ENCODE results near the gene ALDH1B1. TPM values are rescaled to one million over a fixed set of nuclear protein-coding genes. Genes with fewer than 3 reads are reported as not detected.

The ALDH1B1 gene
- total RNA-seq, 1 experiment from 2014 or later = 13.3 TPM

- TF ChIP-seq, protein P1, sequence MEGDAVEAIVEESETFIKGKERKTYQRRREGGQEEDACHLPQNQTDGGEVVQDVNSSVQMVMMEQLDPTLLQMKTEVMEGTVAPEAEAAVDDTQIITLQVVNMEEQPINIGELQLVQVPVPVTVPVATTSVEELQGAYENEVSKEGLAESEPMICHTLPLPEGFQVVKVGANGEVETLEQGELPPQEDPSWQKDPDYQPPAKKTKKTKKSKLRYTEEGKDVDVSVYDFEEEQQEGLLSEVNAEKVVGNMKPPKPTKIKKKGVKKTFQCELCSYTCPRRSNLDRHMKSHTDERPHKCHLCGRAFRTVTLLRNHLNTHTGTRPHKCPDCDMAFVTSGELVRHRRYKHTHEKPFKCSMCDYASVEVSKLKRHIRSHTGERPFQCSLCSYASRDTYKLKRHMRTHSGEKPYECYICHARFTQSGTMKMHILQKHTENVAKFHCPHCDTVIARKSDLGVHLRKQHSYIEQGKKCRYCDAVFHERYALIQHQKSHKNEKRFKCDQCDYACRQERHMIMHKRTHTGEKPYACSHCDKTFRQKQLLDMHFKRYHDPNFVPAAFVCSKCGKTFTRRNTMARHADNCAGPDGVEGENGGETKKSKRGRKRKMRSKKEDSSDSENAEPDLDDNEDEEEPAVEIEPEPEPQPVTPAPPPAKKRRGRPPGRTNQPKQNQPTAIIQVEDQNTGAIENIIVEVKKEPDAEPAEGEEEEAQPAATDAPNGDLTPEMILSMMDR (IDR thresholded peaks at IDR 0.05; ENCODE audit: unreplicated experiment) = no peak
- no peak for DNase-seq
- intact Hi-C loops (cut with micrococcal nuclease; ENCODE audit: unreplicated experiment) = no loop called here
Measured at GRCh38 chr9:38443597-38443996, 51.1 kb downstream of the ALDH1B1 start.

GRCh38 chr9:38445154-38446043, 52.9 kb downstream of the ALDH1B1 start:
- intact Hi-C loops (cut with micrococcal nuclease; ENCODE audit: unreplicated experiment) = no loop called here

More at GRCh38 chr9:38443597-38443996, 51.1 kb downstream of the ALDH1B1 start:
- no TSS peak for BruUV-seq (replicated peaks)
- Mint-ChIP-seq H3K27me3 (ENCODE audit: unreplicated experiment) (no peaks in the 10 kb centered on the region), H3K36me3 (ENCODE audit: insufficient read depth, unreplicated experiment) (no peaks in the 10 kb centered on the region), H3K27ac (ENCODE audit: unreplicated experiment) (no peak overlapping the region), H3K4me3 (ENCODE audit: low read depth, unreplicated experiment) (no peak overlapping the region), H3K4me1 (ENCODE audit: low read depth, unreplicated experiment) (no peaks in the 10 kb centered on the region), H3K9me3 (ENCODE audit: low read depth, unreplicated experiment) (no peaks in the 10 kb centered on the region)
- CTCF ChIA-PET = no interaction called here

GRCh38 chr9:38447703-38448102, 55.2 kb downstream of the ALDH1B1 start:
- Mint-ChIP-seq H3K4me1 (ENCODE audit: low read depth, unreplicated experiment) (no peaks in the 10 kb centered on the region), H3K9me3 (ENCODE audit: low read depth, unreplicated experiment) (no peaks in the 10 kb centered on the region), H3K27ac (ENCODE audit: unreplicated experiment) (no peak overlapping the region), H3K36me3 (ENCODE audit: insufficient read depth, unreplicated experiment) (no peaks in the 10 kb centered on the region), H3K4me3 (ENCODE audit: low read depth, unreplicated experiment) (no peak overlapping the region), H3K27me3 (ENCODE audit: unreplicated experiment) (no peaks in the 10 kb centered on the region)
- intact Hi-C loops (cut with micrococcal nuclease; ENCODE audit: unreplicated experiment) = no loop called here
- no peak for DNase-seq
- BruUV-seq (replicated peaks) = no TSS peak
- TF ChIP-seq, protein P1 (IDR thresholded peaks at IDR 0.05; ENCODE audit: unreplicated experiment) = no peak
- CTCF ChIA-PET = no interaction called here

More at GRCh38 chr9:38445154-38446043, 52.9 kb downstream of the ALDH1B1 start:
- H3K4me3 Mint-ChIP-seq (ENCODE audit: low read depth, unreplicated experiment) = no peak overlapping the region
- BruUV-seq (replicated peaks) = no TSS peak
- TF ChIP-seq, protein P1 (IDR thresholded peaks at IDR 0.05; ENCODE audit: unreplicated experiment) = no peak
- CTCF ChIA-PET = no interaction called here
- H3K4me1 Mint-ChIP-seq (ENCODE audit: low read depth, unreplicated experiment) = no peaks in the 10 kb centered on the region
- no peaks in the 10 kb centered on the region for H3K36me3 Mint-ChIP-seq (ENCODE audit: insufficient read depth, unreplicated experiment)
- no peaks in the 10 kb centered on the region for H3K27me3 Mint-ChIP-seq (ENCODE audit: unreplicated experiment)
- H3K27ac Mint-ChIP-seq (ENCODE audit: unreplicated experiment) = no peak overlapping the region
- no peaks in the 10 kb centered on the region for H3K9me3 Mint-ChIP-seq (ENCODE audit: low read depth, unreplicated experiment)
- DNase-seq = no peak

Other genes starting within 250 kb of the ALDH1B1 start
- 2.0 and 4.6 TPM in 2 replicates for gene IGFBPL1, start 31.8 kb downstream of the ALDH1B1 start, total RNA-seq (2022)
- 19.5 and 27.3 TPM in 2 replicates for gene ANKRD18A, start 227.9 kb downstream of the ALDH1B1 start, total RNA-seq (2022)

All from Calu3 (cell line).